ENCODE results near the gene ENHO. TPM values are rescaled to one million over a fixed set of nuclear protein-coding genes. Genes with fewer than 3 reads are reported as not detected.

Gene ENHO
- total RNA-seq, 4 donors from 2014 or later: 1.5 to 1.9 TPM; not detected in 2

GRCh38 chr9:34566972-34567371 is 44.2 kb upstream of the ENHO start:
- TF ChIP-seq CTCF (IDR thresholded peaks at IDR 0.05; ENCODE audit: low read depth): no peak

GRCh38 chr9:34566322-34566721 is 43.5 kb upstream of the ENHO start:
- TF ChIP-seq CTCF (IDR thresholded peaks at IDR 0.05; ENCODE audit: low read depth): no peak

GRCh38 chr9:34565856-34566255 is 43.1 kb upstream of the ENHO start:
- TF ChIP-seq CTCF (IDR thresholded peaks at IDR 0.05; ENCODE audit: low read depth): no peak

GRCh38 chr9:34564617-34565016 is 41.8 kb upstream of the ENHO start:
- TF ChIP-seq CTCF (IDR thresholded peaks at IDR 0.05; ENCODE audit: low read depth): no peak

- no peak for TF ChIP-seq CTCF (IDR thresholded peaks at IDR 0.05; ENCODE audit: low read depth)
Observed at GRCh38 chr9:34563262-34563661, 40.5 kb upstream of the ENHO start.

- no peak for TF ChIP-seq CTCF (IDR thresholded peaks at IDR 0.05; ENCODE audit: low read depth)
Observed at GRCh38 chr9:34562135-34562745, 39.5 kb upstream of the ENHO start.

- TF ChIP-seq CTCF (IDR thresholded peaks at IDR 0.05; ENCODE audit: low read depth): no peak
Observed at GRCh38 chr9:34560599-34561214, 37.9 kb upstream of the ENHO start.
